Measurements from ENCODE around the gene TTI1.

GRCh38 chr20:38060536-38060935 is 27.3 kb upstream of the TTI1 start:
- no peak for TF ChIP-seq ZNF473 (tag by site-specific recombination; IDR thresholded peaks at IDR 0.05)
- TF ChIP-seq PRDM10 (tag by site-specific recombination; IDR thresholded peaks at IDR 0.05): no peak
- no peak for TF ChIP-seq CTCF (tag by site-specific recombination; IDR thresholded peaks at IDR 0.05)
- no peak for TF ChIP-seq ZBTB11 (tag by site-specific recombination; conservative IDR thresholded peaks at IDR 0.05; ENCODE audit: low read depth)
- no peak for TF ChIP-seq ZNF518A (tag by site-specific recombination; conservative IDR thresholded peaks at IDR 0.05; ENCODE audit: low read depth)
- no peak for TF ChIP-seq MZF1 (tag by site-specific recombination; IDR thresholded peaks at IDR 0.05; ENCODE audit: borderline replicate concordance)
- no peak for TF ChIP-seq ZNF239 (tag by site-specific recombination; IDR thresholded peaks at IDR 0.05)
- no peak for TF ChIP-seq ZNF596 (tag by site-specific recombination; IDR thresholded peaks at IDR 0.05)
- no peak for TF ChIP-seq ZNF292 (tag by site-specific recombination; IDR thresholded peaks at IDR 0.05; ENCODE audit: borderline replicate concordance, low read depth)
- no peak for TF ChIP-seq SETDB1 (IDR thresholded peaks at IDR 0.05; ENCODE audit: insufficient read length, low read length)

All from HEK293 (cell line).